IPS-15b (cell line): ENCODE data around the gene CLCN6.

Source experiments
- H3K27me3 ChIP-seq: one replicate; pipeline ENCODE4 v1.6.1; 2013; ENCODE audit warnings: low read length; ENCODE audit not compliant: control insufficient read depth, insufficient read depth
- H3K36me3 ChIP-seq: one replicate; pipeline ENCODE4 v1.6.1; 2013; ENCODE audit warnings: low read length; ENCODE audit not compliant: control insufficient read depth, insufficient read depth
- H3K4me1 ChIP-seq: one replicate; pipeline ENCODE4 v1.6.1; 2013; ENCODE audit warnings: mild to moderate bottlenecking, low read length; ENCODE audit not compliant: control insufficient read depth, insufficient read depth
- H3K4me3 ChIP-seq: one replicate; pipeline ENCODE4 v1.5.1; 2013; ENCODE audit warnings: low read depth, low read length
- H3K9ac ChIP-seq: one replicate; pipeline ENCODE4 v1.6.1; 2013; ENCODE audit warnings: low read depth, mild to moderate bottlenecking, low read length
- H3K9me3 ChIP-seq: one replicate; pipeline ENCODE4 v1.6.1; 2013; ENCODE audit warnings: mild to moderate bottlenecking, low read length; ENCODE audit not compliant: control insufficient read depth, insufficient read depth

Gene CLCN6

GRCh38 chr1:11854519-11854918 lies 48.5 kb downstream of the CLCN6 start:
- no peak overlapping the region for H3K9ac ChIP-seq
- H3K4me3 ChIP-seq: no peak overlapping the region
- no peaks in the 10 kb centered on the region for H3K36me3 ChIP-seq
- H3K4me1 ChIP-seq: no peaks in the 10 kb centered on the region
- peaks cover 22% of the 10 kb centered on the region for H3K27me3 ChIP-seq
- no peaks in the 10 kb centered on the region for H3K9me3 ChIP-seq

GRCh38 chr1:11855430-11855829 lies 49.4 kb downstream of the CLCN6 start:
- Histone ChIP-seq H3K9ac (no peak overlapping the region), H3K9me3 (no peaks in the 10 kb centered on the region), H3K27me3 (peaks cover 29% of the 10 kb centered on the region), H3K4me1 (no peaks in the 10 kb centered on the region), H3K36me3 (no peaks in the 10 kb centered on the region), H3K4me3 (no peak overlapping the region)

- no peak overlapping the region for H3K9ac ChIP-seq
- peaks cover 33% of the 10 kb centered on the region for H3K27me3 ChIP-seq
- no peaks in the 10 kb centered on the region for H3K36me3 ChIP-seq
- no peak overlapping the region for H3K4me3 ChIP-seq
- no peaks in the 10 kb centered on the region for H3K4me1 ChIP-seq
- no peaks in the 10 kb centered on the region for H3K9me3 ChIP-seq
Measured at GRCh38 chr1:11856698-11857097, 50.7 kb downstream of the CLCN6 start.

DNA sequence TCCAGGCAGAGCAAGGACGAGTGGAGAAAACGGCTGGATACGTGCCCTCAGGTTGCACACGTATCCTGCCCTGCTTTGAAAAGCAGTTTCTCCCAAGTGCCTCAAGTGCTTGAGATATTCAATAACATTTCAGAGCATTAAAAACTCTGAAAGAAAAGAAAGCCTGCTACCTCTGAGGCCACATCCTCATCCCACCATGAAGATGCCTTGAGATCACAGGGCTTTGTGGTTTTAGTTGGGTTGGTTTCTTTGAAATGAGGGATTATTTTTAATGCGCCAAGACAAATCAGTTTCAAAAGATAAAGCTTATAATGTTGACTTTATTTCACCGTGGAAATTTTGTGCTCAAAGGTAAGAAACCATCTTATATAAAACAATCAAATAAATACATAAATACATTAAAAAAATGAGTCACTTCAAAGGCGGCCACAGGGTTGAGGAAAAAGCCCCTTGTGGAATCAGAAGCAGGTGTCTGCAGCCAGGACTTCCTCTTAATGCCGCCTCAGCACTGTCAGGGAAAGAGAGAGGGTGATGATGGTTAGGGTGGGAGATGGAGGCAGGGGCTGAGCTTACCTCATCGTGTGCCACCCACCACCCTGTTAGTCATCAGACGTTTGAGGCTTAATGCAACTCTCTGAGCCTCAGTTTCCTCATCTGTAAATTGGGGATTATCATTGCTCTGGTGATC lies 51.3 kb downstream of the CLCN6 start:
- Histone ChIP-seq H3K9me3 (no peaks in the 10 kb centered on the region), H3K27me3 (peaks cover 35% of the 10 kb centered on the region), H3K36me3 (no peaks in the 10 kb centered on the region), H3K4me3 (no peak overlapping the region), H3K9ac (no peak overlapping the region), H3K4me1 (no peaks in the 10 kb centered on the region)

- no peaks in the 10 kb centered on the region for H3K4me1 ChIP-seq
- H3K36me3 ChIP-seq: no peaks in the 10 kb centered on the region
- H3K9me3 ChIP-seq: no peaks in the 10 kb centered on the region
- no peak overlapping the region for H3K9ac ChIP-seq
- H3K27me3 ChIP-seq: peaks cover 37% of the 10 kb centered on the region
- H3K4me3 ChIP-seq: no peak overlapping the region
Measured at GRCh38 chr1:11858158-11858557, 52.2 kb downstream of the CLCN6 start.

- no peak within 1 kb of the TSS for H3K9ac ChIP-seq
- no peaks in the 10 kb centered on the region for H3K36me3 ChIP-seq
- H3K4me3 ChIP-seq: peak within 1 kb of the TSS; percentile 35
- no peaks in the 10 kb centered on the region for H3K9me3 ChIP-seq
- H3K27me3 ChIP-seq: peaks cover 37% of the 10 kb centered on the region
- no peaks in the 10 kb centered on the region for H3K4me1 ChIP-seq
Measured at GRCh38 chr1:11858613-11858967, 52.6 kb downstream of the CLCN6 start, which contains the start of gene NPPB. Gene NPPB, minus strand, starts transcription at chr1:11858945. Its CDS starts 112 bp downstream, at chr1:11858833.

DNA sequence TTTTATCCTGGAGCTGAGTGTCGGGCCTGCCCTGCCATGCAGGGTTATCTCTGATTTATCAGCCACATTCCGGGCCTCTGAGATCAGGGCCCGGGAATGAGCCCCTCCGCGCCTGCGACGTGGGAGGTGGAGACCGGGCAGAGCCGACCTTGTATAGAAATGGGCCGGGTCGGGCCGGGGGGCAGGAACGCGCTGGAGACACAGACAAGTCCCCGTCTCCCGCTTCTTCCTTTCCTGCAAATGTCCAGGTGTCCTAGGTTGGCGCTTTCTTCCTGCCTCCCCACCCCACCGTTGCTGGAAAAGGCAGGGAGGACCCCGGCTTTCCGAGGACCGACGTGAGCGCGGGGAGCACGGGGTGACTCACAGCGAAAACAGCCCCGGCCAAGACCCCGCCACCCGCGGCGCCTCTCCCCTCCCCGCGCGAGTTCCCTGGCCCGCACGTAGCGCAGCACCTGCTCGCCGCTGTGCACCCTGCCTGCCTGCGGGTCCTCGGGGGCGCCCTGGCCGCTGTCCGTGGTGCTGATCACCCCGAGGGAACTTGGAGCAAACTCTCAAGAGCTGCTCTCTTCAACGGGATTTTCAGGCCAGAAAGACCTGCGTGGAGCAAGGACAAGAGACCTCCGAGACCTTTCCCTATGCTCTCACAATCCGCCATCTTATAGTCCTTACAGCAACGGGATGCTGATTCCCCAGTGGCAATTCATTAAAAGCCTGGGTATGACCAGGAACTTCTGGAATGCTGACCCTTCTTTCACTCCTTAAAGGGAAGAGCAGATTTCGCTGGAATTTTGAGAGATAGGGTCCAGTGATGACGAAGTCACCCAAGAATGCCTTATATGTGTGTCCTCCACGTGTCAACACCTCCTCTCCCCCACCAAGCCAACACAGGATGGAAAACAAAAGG lies 53.2 kb downstream of the CLCN6 start:
- no peak overlapping the region for H3K9ac ChIP-seq
- H3K9me3 ChIP-seq: no peaks in the 10 kb centered on the region
- peaks cover 37% of the 10 kb centered on the region for H3K27me3 ChIP-seq
- H3K36me3 ChIP-seq: no peaks in the 10 kb centered on the region
- peak overlapping the region; percentile 35 for H3K4me3 ChIP-seq
- H3K4me1 ChIP-seq: no peaks in the 10 kb centered on the region

DNA sequence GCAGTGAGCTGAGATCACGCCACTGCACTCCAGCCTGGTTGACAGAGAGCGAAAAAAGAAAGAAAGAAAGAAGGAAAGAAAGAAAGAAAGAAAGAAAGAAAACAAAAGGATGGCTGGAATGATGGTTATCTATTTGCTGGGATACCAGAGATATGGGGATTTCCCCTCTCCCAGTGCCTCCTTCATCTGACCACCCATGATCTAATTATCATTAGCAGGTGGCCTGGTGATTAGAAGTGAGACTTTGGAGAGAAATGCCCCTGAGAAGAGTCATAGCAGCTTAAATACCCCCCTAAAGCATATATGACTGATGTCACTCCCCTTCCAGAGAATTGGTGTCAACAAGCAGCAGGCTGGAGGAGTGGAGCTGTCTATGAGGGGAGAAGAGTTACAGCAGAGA lies 54.1 kb downstream of the CLCN6 start:
- no peak overlapping the region for H3K9ac ChIP-seq
- no peak overlapping the region for H3K4me3 ChIP-seq
- H3K27me3 ChIP-seq: peaks cover 37% of the 10 kb centered on the region
- no peaks in the 10 kb centered on the region for H3K9me3 ChIP-seq
- H3K4me1 ChIP-seq: no peaks in the 10 kb centered on the region
- H3K36me3 ChIP-seq: no peaks in the 10 kb centered on the region

- Histone ChIP-seq H3K36me3 (no peaks in the 10 kb centered on the region), H3K4me3 (no peak overlapping the region), H3K27me3 (peaks cover 37% of the 10 kb centered on the region), H3K9ac (no peak overlapping the region), H3K9me3 (no peaks in the 10 kb centered on the region), H3K4me1 (no peaks in the 10 kb centered on the region)
Measured at GRCh38 chr1:11860587-11860986, 54.6 kb downstream of the CLCN6 start.

DNA sequence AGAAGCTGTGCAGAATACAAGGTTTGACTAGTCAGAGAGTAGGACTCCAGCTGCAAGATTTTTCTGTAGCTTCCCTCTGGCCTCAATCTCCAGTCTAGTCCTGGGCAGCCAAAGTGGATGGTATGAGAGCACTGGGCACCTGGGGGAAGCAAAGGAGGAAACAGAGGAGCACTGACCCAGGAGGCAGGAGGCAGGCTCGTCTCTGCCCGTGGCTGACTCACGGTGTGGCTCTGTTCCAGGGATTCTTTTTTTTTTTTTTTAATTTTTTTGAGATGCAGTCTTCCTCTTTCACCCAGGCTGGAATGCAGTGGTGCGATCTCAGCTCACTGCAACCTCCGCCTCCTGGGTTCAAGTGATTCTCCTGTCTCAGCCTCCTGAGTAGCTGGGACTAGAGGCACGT lies 56.9 kb downstream of the CLCN6 start:
- H3K9me3 ChIP-seq: no peaks in the 10 kb centered on the region
- H3K9ac ChIP-seq: no peak overlapping the region
- no peaks in the 10 kb centered on the region for H3K36me3 ChIP-seq
- peaks cover 27% of the 10 kb centered on the region for H3K27me3 ChIP-seq
- H3K4me1 ChIP-seq: no peaks in the 10 kb centered on the region
- no peak overlapping the region for H3K4me3 ChIP-seq

- H3K36me3 ChIP-seq: no peaks in the 10 kb centered on the region
- no peak overlapping the region for H3K4me3 ChIP-seq
- no peaks in the 10 kb centered on the region for H3K27me3 ChIP-seq
- no peak overlapping the region for H3K9ac ChIP-seq
- no peaks in the 10 kb centered on the region for H3K4me1 ChIP-seq
- H3K9me3 ChIP-seq: no peaks in the 10 kb centered on the region
Measured at GRCh38 chr1:11868331-11868980, 62.5 kb downstream of the CLCN6 start.
